Ovary (tissue), 3 donors: ENCODE results near the gene IPCEF1.

Experiments used
- CTCF ChIP-seq, 3 donors: fragments of 450-650 bp in 2 of 3; fragments of 200-600 bp in 1 of 3; IDR thresholded peaks; one replicate each; pipeline versions ENCODE4 v1.5.1 to v1.8.0; 2016 to 2022; ENCODE audit warnings: antibody characterized with exemption in 3 of 3, mild to moderate bottlenecking in 1 of 3
- EP300 ChIP-seq: sonication (generic); formaldehyde crosslinking; IDR thresholded peaks from one replicate; pipeline ENCODE4 v1.6.1; 2017; ENCODE audit warnings: antibody characterized with exemption
- POLR2A ChIP-seq: fragments of 450-650 bp; IDR thresholded peaks from one replicate; pipeline ENCODE4 v1.6.1; 2017; ENCODE audit warnings: antibody characterized with exemption, mild to moderate bottlenecking, moderate library complexity
- donor health status: DM: no; HTN: no; CAD: no.

- TF ChIP-seq POLR2A: no peak
- TF ChIP-seq CTCF (IDR thresholded peaks at IDR 0.05): no peak
- no peak for TF ChIP-seq EP300
These were observed 70.8 kb downstream of the IPCEF1 start for GRCh38 chr6:154285826-154286225.
